ENCODE results near the gene CDC42BPB. TPM values are rescaled to one million over a fixed set of nuclear protein-coding genes. Genes with fewer than 3 reads are reported as not detected.

The CDC42BPB gene
- total and polyA plus RNA-seq, 2 of the 4 experiments (the other 2 are of a cell fraction) = 49.1 to 81.4 TPM

GRCh38 chr14:103027451-103027850 lies 29.9 kb downstream of the CDC42BPB start:
- Histone ChIP-seq H4K91ac (ENCODE audit: insufficient read depth, low read depth, low read length) (no peak overlapping the region), H3K4me1 (ENCODE audit: control insufficient read depth, insufficient read depth, low read length) (peaks cover 17% of the 10 kb centered on the region), H3K27me3 (ENCODE audit: control insufficient read depth, insufficient read depth, low read length) (no peaks in the 10 kb centered on the region), H3K79me1 (ENCODE audit: low read depth in 1 of 2, low read length in 2 of 2) (peaks cover 23 to 64% of the 10 kb centered on the region in 2 experiments), H4K20me1 (ENCODE audit: insufficient read depth, low read length) (peaks cover 52% of the 10 kb centered on the region), H3K56ac (ENCODE audit: extremely low read depth, insufficient read depth, low read length) (no peak overlapping the region), H2AK9ac (replicated peaks; ENCODE audit: low read depth, low read length, poor library complexity) (no peak overlapping the region), H3K18ac (ENCODE audit: low read depth, low read length) (no peak overlapping the region), H3K36me3 (ENCODE audit: control insufficient read depth, insufficient read depth, low read length) (no peaks in the 10 kb centered on the region), H3K4me2 (ENCODE audit: low read depth, low read length) (no peak overlapping the region), H3K4ac (ENCODE audit: low read depth, low read length) (no peak overlapping the region), H3K27ac (ENCODE audit: insufficient read depth, low read length) (no peak overlapping the region), H2AK5ac (ENCODE audit: low read depth, low read length) (no peak overlapping the region), H3K23ac (ENCODE audit: low read depth, low read length) (no peak overlapping the region), H2BK120ac (ENCODE audit: low read depth, low read length) (no peak overlapping the region), H2AFZ (replicated peaks; ENCODE audit: low read length, poor library complexity) (no peak overlapping the region), H3K14ac (replicated peaks; ENCODE audit: low read depth, low read length) (no peak overlapping the region), H3K9me1 (ENCODE audit: insufficient read depth, low read length) (peaks cover 13% of the 10 kb centered on the region), H3K9ac (ENCODE audit: low read depth, low read length) (no peak overlapping the region), H2BK20ac (ENCODE audit: low read depth, low read length) (no peak overlapping the region), H4K8ac (ENCODE audit: low read depth in 2 of 2, low read length in 2 of 2) (no peak overlapping the region), H4K5ac (ENCODE audit: low read depth, low read length) (no peak overlapping the region), H3K4me3 (ENCODE audit: insufficient read depth, low read depth, low read length) (no peak overlapping the region), H3K9me3 (ENCODE audit: control insufficient read depth, insufficient read depth, low read length) (no peaks in the 10 kb centered on the region), H2BK15ac (ENCODE audit: low read depth, low read length) (no peak overlapping the region), H2BK5ac (ENCODE audit: low read depth, low read length, poor library complexity, severe bottlenecking) (no peak overlapping the region)
- intact Hi-C loops (cut with micrococcal nuclease) (no loop called here), dilution Hi-C loops (cut with HindIII; ENCODE audit: low sequenced_read_pairs, unreplicated experiment) (no loop called here), in situ Hi-C loops (cut with MboI; ENCODE audit: low sequenced_read_pairs) (no loop called here)
- DNase-seq (no peak), ATAC-seq (ENCODE audit: low read depth) (no peak)
- BruUV-seq (replicated peaks) = no TSS peak
- ChIA-PET CTCF (no interaction called here), POLR2A (ENCODE audit: unreplicated experiment) (no interaction called here)
- no CpG with 5 or more reads among the region's 3 CpGs for WGBS, 2 experiments (ENCODE audit: extremely low coverage in 2 of 2, insufficient read length in 1 of 2)
- TF ChIP-seq POLR2A (IDR thresholded peaks at IDR 0.05; ENCODE audit: low read depth, low read length) = no peak
- TF ChIP-seq CTCF (conservative IDR thresholded peaks at IDR 0.05; ENCODE audit: low read depth, low read length) = no peak
- no peak for TF ChIP-seq MAFK (IDR thresholded peaks at IDR 0.05; ENCODE audit: low read depth, low read length)
- TF ChIP-seq RFX5 (IDR thresholded peaks at IDR 0.05; ENCODE audit: low read depth, low read length) = no peak
- TF ChIP-seq CEBPB (IDR thresholded peaks at IDR 0.05; ENCODE audit: low read depth, low read length) = no peak
- no peak for TF ChIP-seq MAZ (IDR thresholded peaks at IDR 0.05; ENCODE audit: borderline replicate concordance, low read depth, low read length)
- TF ChIP-seq RCOR1 (IDR thresholded peaks at IDR 0.05; ENCODE audit: insufficient replicate concordance, low read length) = no peak
- TF ChIP-seq FOS (IDR thresholded peaks at IDR 0.05; ENCODE audit: low read depth, low read length) = no peak
- TF ChIP-seq NFE2L2 (IDR thresholded peaks at IDR 0.05; ENCODE audit: low read depth, low read length) = no peak
- no peak for TF ChIP-seq RAD21 (IDR thresholded peaks at IDR 0.05; ENCODE audit: low read length)
